Measurements from ENCODE around the gene TLR10.

TLR10 gene

GRCh38 chr4:38759790-38760122, 23.0 kb downstream of the TLR10 start:
- no peak for DNase-seq

- DNase-seq, result peak; percentile 57
Measured at GRCh38 chr4:38759113-38759789, 23.5 kb downstream of the TLR10 start.

GRCh38 chr4:38757945-38758600, 24.7 kb downstream of the TLR10 start:
- DNase-seq, result no peak

- no peak for DNase-seq
Measured at GRCh38 chr4:38752941-38753806, 29.6 kb downstream of the TLR10 start.

- no peak for DNase-seq
Measured at GRCh38 chr4:38752372-38752940, 30.3 kb downstream of the TLR10 start.

- no peak for DNase-seq
Measured at GRCh38 chr4:38751341-38752010, 31.3 kb downstream of the TLR10 start.

GRCh38 chr4:38749336-38749735, 33.5 kb downstream of the TLR10 start:
- no peak for DNase-seq

GRCh38 chr4:38747629-38748028, 35.2 kb downstream of the TLR10 start:
- no peak for DNase-seq

- DNase-seq, result no peak
Measured at GRCh38 chr4:38745881-38746280, 36.9 kb downstream of the TLR10 start.

GRCh38 chr4:38743866-38744265, 38.9 kb downstream of the TLR10 start:
- no peak for DNase-seq

GRCh38 chr4:38740303-38740702, 42.5 kb downstream of the TLR10 start:
- DNase-seq, result no peak

- no peak for DNase-seq
Measured at GRCh38 chr4:38738940-38739803, 43.6 kb downstream of the TLR10 start.

- DNase-seq, result no peak
Measured at GRCh38 chr4:38735870-38736269, 46.9 kb downstream of the TLR10 start.

GRCh38 chr4:38734911-38735310, 47.9 kb downstream of the TLR10 start:
- no peak for DNase-seq

GRCh38 chr4:38734446-38734845, 48.3 kb downstream of the TLR10 start:
- no peak for DNase-seq

GRCh38 chr4:38733663-38734062, 49.1 kb downstream of the TLR10 start:
- DNase-seq, result no peak

- peak; percentile 89 for DNase-seq
Measured at GRCh38 chr4:38730830-38731646, 51.8 kb downstream of the TLR10 start.

- no peak for DNase-seq
Measured at GRCh38 chr4:38730493-38730829, 52.3 kb downstream of the TLR10 start.

GRCh38 chr4:38728631-38729141, 54.1 kb downstream of the TLR10 start:
- DNase-seq, result no peak

- DNase-seq, result no peak
Measured at GRCh38 chr4:38724475-38724808, 58.3 kb downstream of the TLR10 start.

All from stimulated activated CD4-positive, alpha-beta T cell treated with anti-CD3 and anti-CD28 coated beads, Interleukin-4, amount 100 ng/mL, for 1 hour (primary cell).